Kidney (tissue), 14 donors: Measurements from ENCODE around the gene TOM1. TPM values are rescaled to one million over a fixed set of nuclear protein-coding genes. Genes with fewer than 3 reads are reported as not detected.

Experiments
- DNase-seq, 5 donors: peaks; one replicate each; pipeline ENCODE4 v3.0.0-alpha.2; 2013 to 2020
- FAIRE-seq: peaks from 2 replicates; lab custom pipeline; 2012; peaks lifted over from hg19 to GRCh38; lab: Jason Lieb, UNC
- H3K27ac ChIP-seq, 2 donors: one replicate each; pipeline ENCODE4 v1.7.0; 2013; ENCODE audit warnings: low read depth in 2 of 2, low read length in 2 of 2, inconsistent platforms in 1 of 2
- H3K27me3 ChIP-seq: one replicate; pipeline ENCODE4 v1.7.1; 2013; ENCODE audit warnings: low read length, inconsistent platforms; ENCODE audit not compliant: control insufficient read depth, insufficient read depth
- H3K36me3 ChIP-seq, 3 donors: one replicate each; pipeline versions ENCODE4 v1.7.0 to v1.7.1; 2013; ENCODE audit warnings: low read length in 3 of 3, control low read depth in 1 of 3, inconsistent platforms in 1 of 3; ENCODE audit not compliant: insufficient read depth in 3 of 3, control insufficient read depth in 2 of 3
- H3K4me1 ChIP-seq, 3 donors: one replicate each; pipeline versions ENCODE4 v1.7.0 to v1.7.1; 2013; ENCODE audit warnings: low read length in 3 of 3, inconsistent platforms in 1 of 3, low read depth in 1 of 3; ENCODE audit not compliant: control insufficient read depth in 2 of 3, insufficient read depth in 2 of 3
- H3K4me3 ChIP-seq, 3 donors: one replicate each; pipeline versions ENCODE4 v1.7.0 to v1.8.1; 2013; ENCODE audit warnings: low read length in 3 of 3, control low read depth in 1 of 3, inconsistent platforms in 1 of 3
- H3K9ac ChIP-seq, 3 donors: one replicate each; pipeline versions ENCODE4 v1.7.0 to v1.7.1; 2013; ENCODE audit warnings: low read length in 3 of 3, control low read depth in 1 of 3, inconsistent platforms in 1 of 3
- H3K9me3 ChIP-seq, 3 donors: one replicate each; pipeline versions ENCODE4 v1.7.0 to v1.7.1; 2013; ENCODE audit warnings: low read length in 3 of 3, control low read depth in 1 of 3, inconsistent platforms in 1 of 3; ENCODE audit not compliant: control insufficient read depth in 2 of 3, insufficient read depth in 1 of 3
- intact Hi-C: fragments of 100-400 bp; cut with DNase I; formaldehyde crosslinking; loops from one replicate; pipeline ENCODE4 v1.11.1; 2022
- polyA plus RNA-seq: library from polyadenylated mRNA; stranded (reverse); fragments of 350-450 nt; fragmentation: Illumina TruSeq; extraction: RNeasy Lipid Tissue Mini Kit (QIAGEN cat#74804); gene quantifications from one replicate; pipeline ENCODE4 v1.2.3, GENCODE V29; 2014; ENCODE audit warnings: low read depth, low replicate concordance; ENCODE audit not compliant: insufficient read depth
- total RNA-seq: library from RNA; stranded (reverse); fragmentation: NEBNext Ultra II Directional; extraction: Animal tissue kit (Norgen Biotek cat#: 25700); gene quantifications from one replicate; pipeline ENCODE4 v1.2.1, GENCODE V29; 2021
- TF ChIP-seq, protein P1 (sequence below): IDR thresholded peaks from 3 replicates; pipeline ENCODE4 v1.5.1; 2012; ENCODE audit warnings: mild to moderate bottlenecking, moderate library complexity, borderline replicate concordance; ENCODE audit not compliant: insufficient read depth; ENCODE audit errors: extremely low read depth
- donor health status: control.
- donor health status: control.
- donor health status: control.
- donor health status: control.
- donor health status: control.
- donor health status: DM: yes; HTN: yes; CAD: no.
- donor health status: Normal renal cell carcinoma (clear cell type).

Gene TOM1
- total and polyA plus RNA-seq, 2 donors from 2014 or later, result 67.0 to 68.2 TPM

DNA sequence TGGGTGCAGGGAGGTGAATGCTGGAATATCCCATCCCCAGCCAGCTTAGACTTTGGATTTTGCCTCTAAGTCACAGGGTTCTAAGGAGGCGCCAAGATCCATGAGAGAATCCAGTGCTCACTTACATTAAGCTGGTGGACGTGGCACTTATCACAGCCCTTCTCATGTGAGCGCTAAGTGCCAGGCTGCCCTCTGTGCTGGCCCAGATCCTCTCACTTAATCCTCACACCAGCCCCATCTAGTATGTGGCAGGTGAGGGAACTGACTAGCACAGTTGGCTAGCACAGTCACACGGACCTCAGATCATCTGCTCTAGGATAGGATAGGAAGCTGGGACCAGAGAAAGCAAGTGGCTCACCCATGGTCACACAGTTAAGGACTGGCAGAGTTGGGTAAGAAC lies 84.8 kb downstream of the TOM1 start:
- H3K4me3 ChIP-seq, result peak overlapping the region in 2 of 3 donors; percentile 18 to 88
- no peak for FAIRE-seq
- TF ChIP-seq, protein P1, sequence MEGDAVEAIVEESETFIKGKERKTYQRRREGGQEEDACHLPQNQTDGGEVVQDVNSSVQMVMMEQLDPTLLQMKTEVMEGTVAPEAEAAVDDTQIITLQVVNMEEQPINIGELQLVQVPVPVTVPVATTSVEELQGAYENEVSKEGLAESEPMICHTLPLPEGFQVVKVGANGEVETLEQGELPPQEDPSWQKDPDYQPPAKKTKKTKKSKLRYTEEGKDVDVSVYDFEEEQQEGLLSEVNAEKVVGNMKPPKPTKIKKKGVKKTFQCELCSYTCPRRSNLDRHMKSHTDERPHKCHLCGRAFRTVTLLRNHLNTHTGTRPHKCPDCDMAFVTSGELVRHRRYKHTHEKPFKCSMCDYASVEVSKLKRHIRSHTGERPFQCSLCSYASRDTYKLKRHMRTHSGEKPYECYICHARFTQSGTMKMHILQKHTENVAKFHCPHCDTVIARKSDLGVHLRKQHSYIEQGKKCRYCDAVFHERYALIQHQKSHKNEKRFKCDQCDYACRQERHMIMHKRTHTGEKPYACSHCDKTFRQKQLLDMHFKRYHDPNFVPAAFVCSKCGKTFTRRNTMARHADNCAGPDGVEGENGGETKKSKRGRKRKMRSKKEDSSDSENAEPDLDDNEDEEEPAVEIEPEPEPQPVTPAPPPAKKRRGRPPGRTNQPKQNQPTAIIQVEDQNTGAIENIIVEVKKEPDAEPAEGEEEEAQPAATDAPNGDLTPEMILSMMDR, result no peak
- H3K27me3 ChIP-seq, result no peaks in the 10 kb centered on the region
- peak overlapping the region; percentile 42 to 47 for H3K27ac ChIP-seq
- intact Hi-C loops, result no loop called here
- H3K36me3 ChIP-seq, result peaks cover 0 to 9% (median 0%) of the 10 kb centered on the region in 3 donors
- H3K9ac ChIP-seq, result no peak overlapping the region
- H3K4me1 ChIP-seq, result peaks cover 0 to 11% (median 8%) of the 10 kb centered on the region in 3 donors
- no peak for DNase-seq
- no peaks in the 10 kb centered on the region for H3K9me3 ChIP-seq

DNA sequence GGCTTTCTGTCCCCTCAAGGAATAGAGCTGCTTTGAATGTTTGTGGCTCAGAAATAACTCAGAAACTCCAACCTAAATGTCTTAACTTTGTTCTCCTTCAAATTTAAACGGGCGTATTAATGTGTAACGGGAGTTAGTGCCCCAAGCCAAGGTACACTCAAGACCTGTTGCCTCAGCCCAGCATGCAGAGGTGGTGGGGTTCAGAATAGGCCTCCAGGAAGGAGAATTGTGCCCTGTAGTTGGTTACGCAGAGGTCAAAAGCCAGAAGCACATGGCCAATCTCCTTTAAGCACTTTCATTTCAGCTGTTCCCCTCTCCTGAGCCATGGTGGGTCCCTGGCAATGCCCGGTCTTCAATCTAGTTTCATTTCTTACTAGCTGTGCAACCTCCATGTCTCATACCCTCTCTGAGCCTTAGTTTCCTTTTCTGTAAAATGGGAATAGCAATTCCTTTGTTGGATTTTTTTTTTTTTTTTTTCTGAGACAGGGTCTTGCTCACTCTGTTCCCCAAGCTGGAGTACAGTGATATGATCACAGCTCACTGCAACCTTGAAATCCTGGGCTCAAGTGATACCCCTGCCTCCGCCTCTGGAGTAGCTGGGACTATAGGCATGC lies 85.4 kb downstream of the TOM1 start:
- H3K4me3 ChIP-seq, result peak overlapping the region in 2 of 3 donors; percentile 26 to 88
- intact Hi-C loops, result no loop called here

DNA sequence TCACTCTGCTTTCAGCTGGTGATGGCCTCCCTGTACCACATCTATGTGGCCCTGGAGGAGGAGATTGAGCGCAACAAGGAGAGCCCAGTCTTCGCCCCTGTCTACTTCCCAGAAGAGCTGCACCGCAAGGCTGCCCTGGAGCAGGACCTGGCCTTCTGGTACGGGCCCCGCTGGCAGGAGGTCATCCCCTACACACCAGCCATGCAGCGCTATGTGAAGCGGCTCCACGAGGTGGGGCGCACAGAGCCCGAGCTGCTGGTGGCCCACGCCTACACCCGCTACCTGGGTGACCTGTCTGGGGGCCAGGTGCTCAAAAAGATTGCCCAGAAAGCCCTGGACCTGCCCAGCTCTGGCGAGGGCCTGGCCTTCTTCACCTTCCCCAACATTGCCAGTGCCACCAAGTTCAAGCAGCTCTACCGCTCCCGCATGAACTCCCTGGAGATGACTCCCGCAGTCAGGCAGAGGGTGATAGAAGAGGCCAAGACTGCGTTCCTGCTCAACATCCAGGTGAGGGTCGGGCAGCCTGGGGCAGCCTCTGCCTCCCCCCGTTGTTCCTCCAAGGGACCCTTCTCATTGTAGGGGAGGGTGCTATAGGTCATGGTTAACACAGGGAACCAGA lies 87.1 kb downstream of the TOM1 start:
- Histone ChIP-seq H3K27ac (no peak overlapping the region), H3K27me3 (no peaks in the 10 kb centered on the region), H3K36me3 (peaks cover 0 to 9% (median 0%) of the 10 kb centered on the region in 3 donors), H3K9ac (no peak overlapping the region), H3K4me1 (peaks cover 0 to 2% (median 0%) of the 10 kb centered on the region in 3 donors), H3K4me3 (no peak overlapping the region), H3K9me3 (no peaks in the 10 kb centered on the region)
- DNase-seq (no peak), FAIRE-seq (no peak)
- TF ChIP-seq, protein P1, result no peak
- intact Hi-C loops, result no loop called here

More for the DNA sequence above, 85.4 kb downstream of the TOM1 start:
- H3K9ac ChIP-seq, result no peak overlapping the region
- no peak for FAIRE-seq
- no peak for DNase-seq
- TF ChIP-seq, protein P1, result no peak
- no peaks in the 10 kb centered on the region for H3K27me3 ChIP-seq
- no peaks in the 10 kb centered on the region for H3K9me3 ChIP-seq
- H3K4me1 ChIP-seq, result peaks cover 0 to 9% (median 6%) of the 10 kb centered on the region in 3 donors
- peaks cover 0 to 9% (median 0%) of the 10 kb centered on the region in 3 donors for H3K36me3 ChIP-seq
- peak overlapping the region; percentile 42 to 47 for H3K27ac ChIP-seq
